Progenitor cell of endocrine pancreas (in vitro differentiated cells): ENCODE measurements around the gene ZNF593OS. TPM values are rescaled to one million over a fixed set of nuclear protein-coding genes. Genes with fewer than 3 reads are reported as not detected.

Source experiments
- DNase-seq: peaks from one replicate; pipeline ENCODE4 v3.0.0; 2021; ENCODE audit warnings: low spot score; ENCODE audit not compliant: unreplicated experiment
- H3K27ac Mint-ChIP-seq: 2 replicates; pipeline ENCODE4 v1.8.0; 2021; ENCODE audit warnings: mild to moderate bottlenecking, moderate library complexity, mixed read lengths
- H3K27me3 Mint-ChIP-seq: 2 replicates; pipeline ENCODE4 v1.8.0; 2021; ENCODE audit warnings: mixed read lengths
- H3K36me3 Mint-ChIP-seq: 2 replicates; pipeline ENCODE4 v1.8.0; 2022; ENCODE audit warnings: mixed read lengths; ENCODE audit not compliant: insufficient read depth
- H3K4me1 Mint-ChIP-seq: 2 replicates; pipeline ENCODE4 v1.8.0; 2021; ENCODE audit warnings: low read depth, mixed read lengths
- H3K4me3 Mint-ChIP-seq: 2 replicates; pipeline ENCODE4 v1.8.0; 2021; ENCODE audit warnings: low read depth, mild to moderate bottlenecking, moderate library complexity, mixed read lengths
- H3K9me3 Mint-ChIP-seq: 2 replicates; pipeline ENCODE4 v1.8.0; 2021; ENCODE audit warnings: low read depth, mixed read lengths
- total RNA-seq: library from RNA; stranded (reverse); gene quantifications from 2 replicates; pipeline ENCODE4 v1.2.1, GENCODE V29; 2021
- TF ChIP-seq, protein P1 (sequence below): fragments of 200-600 bp; sonication (generic); IDR thresholded peaks from one replicate; pipeline ENCODE4 v1.5.0; 2021; ENCODE audit warnings: antibody characterized with exemption, mild to moderate bottlenecking; ENCODE audit not compliant: unreplicated experiment

ZNF593OS gene
- total RNA-seq, 1 donor from 2014 or later, result not detected

DNA sequence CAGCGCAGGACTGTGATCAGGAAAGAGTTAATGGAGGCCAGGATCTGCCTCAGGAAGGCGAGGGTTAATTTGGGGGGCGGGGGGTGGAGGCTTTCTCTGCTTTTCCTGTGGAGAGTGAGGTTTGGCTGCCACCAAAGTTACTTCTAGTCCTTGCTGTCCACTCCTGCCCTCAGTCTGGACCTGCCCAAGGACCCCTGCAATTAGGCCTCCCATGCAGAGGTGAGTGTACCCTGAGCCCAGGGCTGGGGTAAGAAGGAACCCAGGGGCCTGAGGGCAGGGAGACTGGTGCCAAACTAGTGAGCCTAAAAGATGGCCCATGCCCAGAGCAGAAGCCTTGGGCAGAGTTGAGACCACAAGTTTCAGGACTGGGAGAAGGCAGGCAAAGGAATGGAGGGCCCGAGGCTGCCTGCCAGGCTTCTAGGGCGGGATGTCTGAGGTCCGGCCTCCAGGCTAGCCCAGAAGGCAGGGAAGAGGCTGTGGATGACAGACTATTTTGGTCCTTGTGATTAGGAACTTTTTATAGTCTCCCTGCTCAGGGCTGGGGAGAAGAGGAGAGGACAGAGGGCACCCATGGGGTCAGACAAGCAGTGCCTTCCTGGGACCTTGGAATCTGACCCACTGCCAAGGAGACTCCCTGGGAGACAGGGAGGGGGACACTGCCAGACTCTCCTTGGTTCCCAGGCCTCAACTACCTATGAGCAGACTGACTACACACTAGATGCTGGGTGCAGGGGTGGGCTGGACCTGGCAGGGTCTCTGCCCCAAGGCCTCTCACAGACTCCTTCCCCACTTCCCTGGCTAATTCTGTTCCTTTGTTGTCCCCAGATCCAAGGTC is 12.5 kb downstream of the ZNF593OS start, which contains the start of gene FAM110D:
TSS of gene FAM110D (plus strand) at position 172 of the 835 bp plus-strand sequence. CDS start 2,213 bp downstream, outside the sequence.
- no peak for DNase-seq
- H3K4me3 Mint-ChIP-seq, result no peak within 1 kb of the TSS
- no peak within 1 kb of the TSS for H3K27ac Mint-ChIP-seq
- H3K27me3 Mint-ChIP-seq, result peaks cover 52% of the 10 kb centered on the region
- no peaks in the 10 kb centered on the region for H3K9me3 Mint-ChIP-seq
- peaks cover 10% of the 10 kb centered on the region for H3K4me1 Mint-ChIP-seq
- no peaks in the 10 kb centered on the region for H3K36me3 Mint-ChIP-seq
- TF ChIP-seq, protein P1, sequence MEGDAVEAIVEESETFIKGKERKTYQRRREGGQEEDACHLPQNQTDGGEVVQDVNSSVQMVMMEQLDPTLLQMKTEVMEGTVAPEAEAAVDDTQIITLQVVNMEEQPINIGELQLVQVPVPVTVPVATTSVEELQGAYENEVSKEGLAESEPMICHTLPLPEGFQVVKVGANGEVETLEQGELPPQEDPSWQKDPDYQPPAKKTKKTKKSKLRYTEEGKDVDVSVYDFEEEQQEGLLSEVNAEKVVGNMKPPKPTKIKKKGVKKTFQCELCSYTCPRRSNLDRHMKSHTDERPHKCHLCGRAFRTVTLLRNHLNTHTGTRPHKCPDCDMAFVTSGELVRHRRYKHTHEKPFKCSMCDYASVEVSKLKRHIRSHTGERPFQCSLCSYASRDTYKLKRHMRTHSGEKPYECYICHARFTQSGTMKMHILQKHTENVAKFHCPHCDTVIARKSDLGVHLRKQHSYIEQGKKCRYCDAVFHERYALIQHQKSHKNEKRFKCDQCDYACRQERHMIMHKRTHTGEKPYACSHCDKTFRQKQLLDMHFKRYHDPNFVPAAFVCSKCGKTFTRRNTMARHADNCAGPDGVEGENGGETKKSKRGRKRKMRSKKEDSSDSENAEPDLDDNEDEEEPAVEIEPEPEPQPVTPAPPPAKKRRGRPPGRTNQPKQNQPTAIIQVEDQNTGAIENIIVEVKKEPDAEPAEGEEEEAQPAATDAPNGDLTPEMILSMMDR, result no peak

- Mint-ChIP-seq H3K4me1 (peaks cover 10% of the 10 kb centered on the region), H3K27ac (no peak overlapping the region), H3K4me3 (no peak overlapping the region), H3K27me3 (peaks cover 54% of the 10 kb centered on the region), H3K9me3 (no peaks in the 10 kb centered on the region), H3K36me3 (no peaks in the 10 kb centered on the region)
- TF ChIP-seq, protein P1, result no peak
- no peak for DNase-seq
Observed at GRCh38 chr1:26158271-26158907, 13.2 kb downstream of the ZNF593OS start.

DNA sequence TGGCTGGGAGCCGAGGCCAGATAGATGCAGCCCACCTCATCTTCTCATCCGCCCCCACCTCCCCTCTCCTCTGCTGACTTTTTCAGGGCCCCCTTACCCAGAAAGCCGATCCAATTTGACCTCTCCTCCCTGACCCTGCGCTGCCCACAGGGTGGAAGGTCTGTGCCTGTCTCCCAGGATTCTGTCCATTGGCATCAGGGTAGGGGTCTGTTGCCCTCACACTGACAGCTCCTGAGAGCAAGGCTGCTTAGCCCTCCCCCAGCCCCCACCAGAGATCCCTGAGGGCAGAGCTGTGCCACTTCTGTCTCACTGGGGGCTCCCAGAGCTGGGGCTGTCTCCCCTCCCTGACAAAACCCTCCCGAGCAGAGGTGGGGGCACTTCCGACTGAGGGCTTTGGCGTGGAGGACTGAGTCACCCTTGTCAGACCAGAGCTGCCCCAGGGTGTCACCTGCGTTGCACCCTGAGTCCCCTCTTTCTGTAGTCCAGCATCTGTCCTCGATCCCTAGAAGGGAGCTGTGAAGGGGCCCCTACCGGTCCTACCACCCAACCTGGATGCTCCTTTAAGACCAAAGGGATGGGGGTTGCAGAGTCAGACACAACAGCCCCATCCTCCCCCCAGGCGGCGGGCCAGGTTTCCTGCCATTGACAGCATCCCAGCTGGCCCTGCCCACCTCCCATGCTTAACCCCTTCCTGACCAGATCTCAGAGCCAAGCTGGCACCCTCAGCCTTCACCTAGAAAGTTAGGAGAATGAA is 15.2 kb downstream of the ZNF593OS start:
- H3K9me3 Mint-ChIP-seq, result no peaks in the 10 kb centered on the region
- peaks cover 10% of the 10 kb centered on the region for H3K4me1 Mint-ChIP-seq
- H3K36me3 Mint-ChIP-seq, result no peaks in the 10 kb centered on the region
- no peak overlapping the region for H3K27ac Mint-ChIP-seq
- no peak for DNase-seq
- no peak overlapping the region for H3K4me3 Mint-ChIP-seq
- peaks cover 53% of the 10 kb centered on the region for H3K27me3 Mint-ChIP-seq
- TF ChIP-seq, protein P1, result no peak

DNA sequence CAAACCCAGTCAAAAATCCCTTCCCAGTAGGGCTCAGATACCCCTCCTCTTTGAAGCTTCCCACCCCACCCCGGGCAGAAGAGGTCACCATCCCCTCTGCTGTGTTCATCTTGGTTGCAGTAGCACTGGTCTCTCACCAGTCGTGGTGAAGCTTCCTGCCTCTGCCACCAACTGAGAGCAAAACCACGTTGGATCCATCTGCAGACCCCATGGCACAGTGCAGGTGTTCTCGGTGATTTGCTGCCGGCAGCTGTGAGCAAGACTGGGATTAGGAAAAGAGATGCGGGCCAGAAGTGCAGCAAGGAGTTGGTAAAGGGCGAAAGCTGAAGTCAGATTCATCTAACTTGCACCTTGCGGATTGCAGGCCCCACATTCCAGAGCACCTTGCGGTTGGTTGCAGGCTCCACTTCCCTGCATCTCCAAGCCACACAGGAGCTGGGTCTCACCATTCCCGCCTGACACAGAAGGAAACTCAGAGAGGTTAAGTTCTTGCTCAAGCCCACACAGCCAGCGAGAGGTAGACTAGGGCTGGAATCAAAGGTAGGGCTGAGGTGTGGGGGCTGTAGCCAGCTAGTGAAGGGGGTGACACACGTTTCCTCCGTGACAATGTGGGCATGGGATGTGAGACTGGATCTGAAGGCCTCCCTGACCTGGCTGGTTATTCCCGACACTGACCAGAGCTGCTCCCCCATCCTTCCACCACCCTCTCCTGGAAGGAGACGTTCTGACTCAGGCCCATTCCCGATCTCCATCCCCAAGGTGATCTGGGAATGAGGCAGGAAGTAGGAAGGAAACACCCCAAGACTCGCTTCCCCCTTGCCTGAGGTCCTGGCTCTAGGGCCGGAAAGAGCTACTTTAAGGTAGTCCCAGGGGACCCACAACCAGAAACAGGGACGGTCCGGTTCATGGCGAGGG is 16.0 kb downstream of the ZNF593OS start:
- no peak for DNase-seq
- H3K36me3 Mint-ChIP-seq, result no peaks in the 10 kb centered on the region
- H3K4me1 Mint-ChIP-seq, result peaks cover 8% of the 10 kb centered on the region
- TF ChIP-seq, protein P1, result no peak
- H3K4me3 Mint-ChIP-seq, result no peak overlapping the region
- H3K27me3 Mint-ChIP-seq, result peaks cover 52% of the 10 kb centered on the region
- no peak overlapping the region for H3K27ac Mint-ChIP-seq
- H3K9me3 Mint-ChIP-seq, result no peaks in the 10 kb centered on the region
